ENCODE results near the gene TCFL5.

Gene TCFL5

GRCh38 chr20:62861726-62862336 lies at the start of gene TCFL5:
Gene TCFL5, minus strand, starts transcription at chr20:62861822. Its CDS starts 152 bp downstream, at chr20:62861670.
- DNase-seq (ENCODE audit: low read depth) = peak; percentile 79

- DNase-seq (ENCODE audit: low read depth) = no peak
These were observed 49.3 kb upstream of the TCFL5 start for GRCh38 chr20:62910777-62911497.

- no peak for DNase-seq (ENCODE audit: low read depth)
These were observed 48.7 kb upstream of the TCFL5 start for GRCh38 chr20:62910217-62910766.

- DNase-seq (ENCODE audit: low read depth) = no peak
These were observed 47.6 kb upstream of the TCFL5 start for GRCh38 chr20:62908971-62909791.

GRCh38 chr20:62907384-62908317 lies 46.0 kb upstream of the TCFL5 start:
- DNase-seq (ENCODE audit: low read depth) = no peak

- DNase-seq (ENCODE audit: low read depth) = no peak
These were observed 45.2 kb upstream of the TCFL5 start for GRCh38 chr20:62906647-62907375.

- no peak for DNase-seq (ENCODE audit: low read depth)
These were observed 44.6 kb upstream of the TCFL5 start for GRCh38 chr20:62906209-62906608.

- no peak for DNase-seq (ENCODE audit: low read depth)
These were observed 44.0 kb upstream of the TCFL5 start for GRCh38 chr20:62905536-62906117.

GRCh38 chr20:62902926-62903615 lies 41.4 kb upstream of the TCFL5 start:
- DNase-seq (ENCODE audit: low read depth) = no peak

- DNase-seq (ENCODE audit: low read depth) = no peak
These were observed 40.3 kb upstream of the TCFL5 start for GRCh38 chr20:62901891-62902290.

- no peak for DNase-seq (ENCODE audit: low read depth)
These were observed 39.3 kb upstream of the TCFL5 start for GRCh38 chr20:62900692-62901584.

GRCh38 chr20:62900052-62900691 lies 38.5 kb upstream of the TCFL5 start:
- peak; percentile 74 for DNase-seq (ENCODE audit: low read depth)

GRCh38 chr20:62899633-62900051 lies 38.0 kb upstream of the TCFL5 start:
- no peak for DNase-seq (ENCODE audit: low read depth)

- no peak for DNase-seq (ENCODE audit: low read depth)
These were observed 37.5 kb upstream of the TCFL5 start for GRCh38 chr20:62898970-62899632.

- no peak for DNase-seq (ENCODE audit: low read depth)
These were observed 36.7 kb upstream of the TCFL5 start for GRCh38 chr20:62898093-62898964.

- DNase-seq (ENCODE audit: low read depth) = no peak
These were observed 36.0 kb upstream of the TCFL5 start for GRCh38 chr20:62897666-62898065.

GRCh38 chr20:62896526-62896925 lies 34.9 kb upstream of the TCFL5 start:
- DNase-seq (ENCODE audit: low read depth) = no peak

Data from fibroblast of gingiva (primary cell).